ENCODE results near the gene C1QTNF6.
"Not testable (repeated sequence)": the region's sequence is repeated elsewhere in the genome, so short reads cannot be mapped to it uniquely, and the experiment has no call there.

The C1QTNF6 gene

DNA sequence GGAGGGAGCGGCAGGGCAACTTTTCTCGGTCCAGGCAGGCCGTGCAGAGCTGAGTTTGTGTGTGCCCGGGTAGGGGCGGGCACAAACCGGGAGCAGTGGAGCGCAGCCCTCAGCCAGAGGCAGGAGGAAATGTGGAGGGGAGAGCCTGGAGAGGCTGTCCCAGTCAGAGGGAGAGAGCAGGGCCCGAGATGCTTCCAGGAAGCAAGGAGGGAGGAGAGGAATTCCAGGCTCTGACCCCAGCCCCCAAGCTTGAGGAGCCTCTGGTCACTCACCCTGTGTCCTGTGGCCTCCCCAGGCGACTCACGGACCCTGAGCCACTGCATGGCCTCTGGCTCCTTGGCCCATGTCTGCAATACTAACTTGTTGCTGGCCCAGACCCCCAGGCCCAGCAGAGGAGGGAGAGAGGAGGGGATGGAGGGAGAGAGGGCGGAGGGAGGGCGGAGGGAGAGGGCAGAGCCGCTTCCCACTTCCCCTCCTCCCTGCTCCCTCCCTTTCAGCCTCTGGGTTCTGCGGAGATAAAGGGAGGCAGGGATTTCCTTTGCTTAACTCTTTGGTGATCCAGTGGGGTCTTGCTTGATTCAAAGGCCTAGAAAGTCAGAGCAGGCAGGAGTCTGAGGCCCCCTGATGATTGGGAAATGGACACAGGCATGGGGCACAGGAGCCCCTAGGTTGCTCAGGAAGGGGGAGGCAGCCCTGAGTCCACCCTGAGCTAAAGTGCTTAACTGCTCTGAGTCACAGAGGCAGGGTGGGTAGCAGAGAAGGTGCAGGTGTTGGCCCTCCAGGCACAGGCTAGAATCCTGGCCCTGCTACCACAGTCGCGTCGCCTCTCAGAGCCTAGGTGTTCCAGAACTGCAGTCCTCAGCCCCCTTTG is at the start of gene C1QTNF6:
C1QTNF6 (minus strand) TSS at position 357 of the 871 bp plus-strand sequence; CDS start at position 323, 34 bp downstream.
- no peak for DNase-seq (ENCODE audit: low read depth, low spot score)

DNA sequence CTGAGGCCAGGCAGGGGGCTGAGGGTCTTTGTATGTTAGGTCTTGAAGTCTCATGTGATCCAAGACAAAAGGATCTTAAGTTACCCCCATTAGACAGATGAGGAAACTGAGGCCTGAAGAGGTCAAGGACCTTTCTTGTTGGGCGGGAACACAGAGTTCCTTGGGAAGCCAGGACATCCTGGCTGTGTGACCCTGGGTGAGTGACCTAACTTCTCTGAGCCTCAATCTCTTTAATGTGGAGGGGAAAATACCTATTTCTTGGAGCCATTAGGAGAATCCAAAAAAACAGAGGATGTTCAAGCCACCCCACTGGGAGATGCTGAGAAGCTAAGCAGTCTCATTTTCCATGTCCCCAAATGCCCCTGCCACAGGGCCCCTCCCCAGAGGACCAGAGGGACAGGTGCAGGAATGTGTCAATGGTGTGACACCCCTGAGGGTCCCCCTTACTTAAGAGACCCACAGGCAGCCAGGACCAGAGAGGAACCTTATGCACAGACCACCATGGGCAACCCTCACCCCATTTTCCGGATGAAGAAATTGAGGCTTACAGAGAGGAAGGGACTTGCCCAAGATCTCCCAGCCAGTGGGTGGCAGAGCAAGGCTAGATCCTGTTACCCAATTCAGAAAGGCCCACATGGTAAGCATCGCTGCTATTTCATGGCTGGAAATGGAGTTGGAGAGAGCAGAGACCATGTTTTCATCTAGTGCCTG is 48.0 kb upstream of the C1QTNF6 start:
- no peak for DNase-seq (ENCODE audit: low read depth, low spot score)
- no peak overlapping the region for H3K27ac ChIP-seq

More for the DNA sequence above, at the start of gene C1QTNF6:
- peak within 1 kb of the TSS; percentile 98 for H3K27ac ChIP-seq

DNA sequence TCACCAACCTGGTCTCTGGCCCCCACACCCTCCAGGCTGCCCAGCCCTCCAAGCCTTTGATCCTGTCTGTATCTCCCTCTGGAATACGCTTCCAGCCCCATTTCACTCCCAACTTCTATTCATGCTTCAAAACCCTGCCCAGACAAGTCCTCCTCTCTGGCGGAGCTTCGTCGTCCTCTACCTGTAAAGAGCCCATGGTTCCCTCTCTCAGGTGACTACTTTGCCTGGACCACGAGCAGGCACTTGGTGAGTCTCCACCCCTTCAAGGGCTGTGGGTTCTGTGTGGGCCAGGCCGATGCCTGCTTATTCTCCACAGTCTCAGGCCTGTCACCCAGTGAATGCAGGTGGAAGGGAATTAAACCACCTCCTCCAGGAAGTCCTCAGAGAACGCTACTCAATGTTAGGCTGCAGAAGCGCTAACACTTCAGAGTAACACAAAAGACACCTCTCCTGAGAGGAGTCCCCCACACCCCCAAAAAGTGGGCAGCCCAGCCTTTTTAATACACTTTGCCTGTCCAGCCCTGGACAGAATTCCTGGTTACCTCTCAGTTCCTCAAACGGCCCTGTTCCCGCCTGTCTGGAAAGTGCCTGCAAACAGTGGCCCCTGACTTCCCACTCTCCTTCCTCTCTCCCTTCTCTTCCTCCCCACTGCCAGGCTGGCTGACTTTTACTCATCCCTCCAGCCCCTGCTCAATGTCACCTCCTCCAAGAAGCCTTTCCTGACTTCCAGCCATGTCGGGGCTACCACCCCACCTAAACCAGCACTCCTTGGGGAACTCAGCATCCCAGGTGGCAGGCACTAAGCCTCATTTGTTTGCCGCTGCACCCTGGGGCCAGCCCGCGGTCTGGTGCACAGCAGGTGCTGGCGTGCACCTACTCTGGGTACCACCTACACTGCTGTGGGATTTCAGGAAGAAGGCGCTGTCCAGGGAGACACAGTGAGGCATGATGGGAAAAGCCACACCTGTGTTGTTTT is 47.0 kb upstream of the C1QTNF6 start:
- no peak for DNase-seq (ENCODE audit: low read depth, low spot score)
- no peak overlapping the region for H3K27ac ChIP-seq

DNA sequence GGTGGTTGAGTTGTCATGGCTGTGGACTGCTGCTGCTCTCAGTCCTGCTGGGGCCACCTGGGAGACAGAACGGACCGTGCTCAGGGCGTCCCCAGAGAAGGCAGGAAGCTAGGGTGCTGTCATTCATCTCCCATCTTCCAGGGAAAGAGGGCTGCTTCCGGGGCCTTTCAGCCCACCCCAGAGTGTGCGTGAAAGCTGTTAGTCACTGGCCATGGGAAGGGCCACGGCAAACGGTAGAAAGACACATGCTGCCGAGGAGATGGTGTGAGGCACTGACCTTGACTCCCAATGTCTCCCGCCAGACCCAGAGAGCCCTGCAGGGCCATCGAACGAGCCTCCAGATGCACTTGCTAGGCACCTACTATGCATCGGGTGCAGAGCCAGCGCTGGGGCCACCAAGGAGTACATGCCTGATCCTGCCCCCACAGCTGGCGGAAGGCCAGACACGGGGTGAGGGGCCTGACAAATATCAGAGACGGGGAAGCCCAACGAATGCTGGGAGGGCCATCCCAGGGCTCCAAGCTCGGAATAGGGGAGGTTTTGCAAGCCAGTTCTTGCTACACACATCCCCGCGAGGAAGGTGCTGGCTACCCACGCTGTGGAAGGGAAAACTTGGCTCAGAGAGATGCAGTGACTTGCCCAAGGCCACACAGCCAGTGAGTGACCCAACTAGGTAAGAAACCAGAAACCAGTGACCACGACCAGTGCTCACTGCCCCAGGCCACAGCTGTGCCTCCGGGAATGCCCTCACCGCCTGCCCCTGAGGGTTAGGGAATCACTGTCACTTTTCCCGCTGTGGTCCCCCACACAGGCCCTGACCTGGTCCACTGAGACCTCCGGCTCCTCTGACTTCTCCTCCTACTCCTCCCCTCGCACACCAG is 45.9 kb upstream of the C1QTNF6 start:
- no peak for DNase-seq (ENCODE audit: low read depth, low spot score)
- no peak overlapping the region for H3K27ac ChIP-seq

DNA sequence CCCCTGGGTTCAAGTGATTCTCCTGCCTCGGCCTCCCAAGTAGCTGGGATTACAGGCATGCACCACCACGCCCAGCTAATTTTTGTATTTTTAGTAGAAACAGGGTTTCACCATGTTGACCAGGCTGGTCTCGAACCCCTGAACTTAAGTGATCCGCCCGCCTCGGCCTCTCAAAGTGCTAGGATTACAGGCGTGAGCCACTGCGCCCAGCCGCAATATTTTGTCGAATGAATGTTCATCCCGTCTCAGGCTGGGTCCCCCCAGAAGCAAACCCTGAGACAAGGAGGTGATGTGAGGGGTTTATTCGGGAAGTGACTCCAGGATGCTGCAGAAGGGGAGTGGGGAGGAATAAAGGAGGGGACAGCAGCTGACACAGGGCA is 45.3 kb upstream of the C1QTNF6 start:
- not testable (repeated sequence) for DNase-seq (ENCODE audit: low read depth, low spot score); H3K27ac ChIP-seq

DNA sequence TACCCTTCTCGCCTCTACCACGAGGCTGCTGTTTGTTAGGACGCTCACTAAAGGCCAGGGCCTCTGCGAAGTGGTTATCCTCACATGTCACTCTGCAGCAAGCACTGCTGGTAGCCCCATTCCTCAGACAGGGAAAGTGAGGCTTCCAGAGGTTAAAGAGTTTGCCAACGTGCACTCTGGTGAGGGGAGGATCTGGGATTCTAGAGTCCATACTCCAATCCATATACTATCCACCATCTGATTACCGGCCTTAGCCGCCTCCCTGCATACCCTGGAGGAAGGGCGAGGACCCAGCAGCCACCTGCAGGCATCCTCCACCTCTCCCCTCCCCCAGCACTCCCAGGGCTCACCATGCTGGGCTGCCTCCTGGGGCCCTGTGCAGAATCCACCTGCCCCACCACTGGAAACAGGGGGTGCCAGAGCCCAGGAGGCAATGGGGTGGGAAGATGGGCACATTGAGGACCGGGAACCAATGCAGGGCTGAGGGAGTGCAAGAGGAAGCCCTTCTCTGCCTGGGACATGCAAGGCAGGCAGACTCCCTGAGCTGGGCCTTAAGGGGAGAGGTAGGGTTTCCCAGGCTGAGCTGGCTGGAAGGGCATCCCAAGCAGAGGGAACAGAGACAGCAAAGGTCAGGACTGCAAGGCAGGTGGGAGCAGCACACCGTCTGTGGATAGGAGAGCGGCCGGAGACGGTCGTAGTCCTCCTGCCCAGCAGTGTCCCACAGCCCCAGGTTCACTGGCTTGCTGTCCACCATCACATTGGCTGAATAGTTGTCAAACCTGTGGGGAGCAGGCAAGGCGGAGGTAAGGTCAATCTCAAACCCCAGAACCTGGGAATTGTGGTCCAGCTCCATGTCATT is 44.3 kb upstream of the C1QTNF6 start:
- DNase-seq (ENCODE audit: low read depth, low spot score): no peak

DNA sequence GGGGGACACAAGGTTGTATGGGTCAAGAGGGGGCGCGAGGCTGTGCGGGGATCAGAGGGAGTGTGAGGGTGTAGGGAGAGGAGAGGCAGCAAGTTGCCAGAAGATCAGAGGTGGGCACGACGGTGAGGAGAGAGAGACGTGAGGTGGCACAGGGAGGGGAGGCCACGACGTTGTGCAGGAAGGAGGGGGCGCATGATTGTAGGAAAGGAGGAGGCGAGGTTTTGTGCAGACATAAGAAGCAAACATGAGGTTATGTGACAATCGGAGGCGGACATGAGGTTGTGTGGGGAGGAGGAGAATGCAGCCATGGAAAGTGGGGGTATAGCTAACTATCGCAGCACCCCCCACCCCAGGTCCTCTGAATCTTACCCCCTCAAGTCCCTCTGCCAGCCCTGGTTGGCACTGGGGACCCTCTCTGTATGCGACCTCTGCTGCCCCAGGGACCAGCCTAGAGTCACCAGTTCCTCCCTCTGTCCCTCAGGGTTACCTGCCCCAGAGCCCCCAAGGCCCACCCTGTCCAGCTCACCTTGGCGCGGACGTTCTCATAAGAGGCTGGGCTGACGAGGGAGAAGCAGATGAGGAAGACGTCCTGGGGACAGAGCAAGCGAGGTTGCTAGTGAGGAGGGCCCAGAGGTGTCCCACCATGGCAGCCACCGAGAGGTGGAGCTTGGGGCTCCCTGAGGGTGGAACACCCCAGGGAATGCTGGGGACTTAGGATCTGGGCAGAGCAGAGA is 43.5 kb upstream of the C1QTNF6 start:
- no peak overlapping the region for H3K27ac ChIP-seq
- DNase-seq (ENCODE audit: low read depth, low spot score): no peak

More for the DNA sequence above, 44.3 kb upstream of the C1QTNF6 start:
- H3K27ac ChIP-seq: no peak overlapping the region

DNA sequence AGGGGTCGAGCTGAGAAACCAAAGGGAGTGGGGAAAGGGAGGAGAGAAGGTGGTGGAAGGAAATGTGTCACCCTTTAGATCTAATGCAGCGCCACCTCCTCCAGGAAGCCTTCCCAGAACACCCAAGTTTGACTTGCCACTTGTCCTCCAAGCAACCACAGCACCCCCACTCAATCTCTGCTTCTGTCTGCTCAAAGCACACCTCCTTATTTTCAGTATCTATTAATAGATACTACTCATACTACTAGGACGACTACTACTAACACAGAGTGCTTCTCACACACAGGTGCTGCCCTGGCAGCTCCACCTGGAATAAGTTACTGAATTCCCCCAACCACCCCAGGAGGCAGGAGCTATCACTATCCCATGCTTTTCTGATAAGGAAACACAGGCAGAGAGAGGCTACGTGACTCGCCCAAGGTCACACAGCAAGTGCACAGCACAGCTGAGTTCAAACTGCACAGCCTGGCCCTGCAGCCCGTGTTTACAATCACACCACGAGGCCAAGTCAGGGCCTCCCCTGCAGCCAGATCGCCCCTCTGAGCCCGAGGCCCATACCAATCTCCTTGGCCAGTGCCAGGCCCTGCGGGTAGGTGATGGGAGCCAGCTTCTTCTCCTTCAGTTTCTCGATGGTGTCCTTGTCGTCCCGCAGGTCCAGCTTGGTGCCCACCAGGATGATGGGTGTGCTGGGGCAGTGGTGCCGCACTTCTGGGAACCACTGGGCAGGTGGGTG is 42.8 kb upstream of the C1QTNF6 start:
- no peak for DNase-seq (ENCODE audit: low read depth, low spot score)
- H3K27ac ChIP-seq: peak overlapping the region; percentile 78

DNA sequence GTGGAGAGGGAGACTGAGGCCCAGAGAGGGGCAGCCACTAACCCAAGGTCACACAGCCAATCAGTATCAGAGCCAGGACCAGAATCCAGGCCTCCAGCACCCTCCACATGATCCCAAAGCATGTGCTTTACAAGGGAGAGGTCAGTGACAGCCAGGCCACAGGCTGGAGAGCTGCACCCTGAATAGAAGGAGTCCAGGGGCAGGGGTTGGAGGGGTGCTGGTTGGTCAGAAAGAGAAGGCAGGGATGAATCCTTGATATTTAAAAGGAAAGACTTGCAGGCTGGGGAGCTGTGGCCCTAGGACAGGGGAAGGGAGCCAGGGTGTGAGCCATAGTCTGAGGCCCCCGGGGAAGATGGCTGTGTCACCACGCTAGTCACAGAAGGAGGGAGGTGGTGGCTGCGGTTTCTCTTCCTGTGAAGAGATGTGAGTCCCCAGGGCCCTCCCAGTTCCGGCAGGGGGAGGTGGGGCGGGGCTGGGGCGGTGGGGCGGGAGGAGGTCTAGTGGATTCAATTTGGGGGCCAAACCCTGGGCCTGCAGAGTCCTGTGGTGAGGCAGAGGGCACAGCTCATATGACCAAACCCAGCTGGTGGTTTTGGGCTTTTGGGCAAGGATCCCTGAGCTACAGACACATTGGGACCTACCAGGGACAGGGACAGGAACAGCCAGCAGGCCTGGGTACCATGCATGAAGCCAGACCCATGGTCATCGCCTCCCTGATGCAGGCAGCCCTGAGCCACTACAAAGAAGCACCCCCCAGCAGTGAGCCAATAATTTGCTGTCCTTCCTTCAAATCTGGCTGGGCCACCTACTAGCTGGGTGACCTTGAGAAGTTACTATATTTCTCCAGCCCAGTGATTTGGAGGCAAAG is 42.0 kb upstream of the C1QTNF6 start:
- H3K27ac ChIP-seq: peak overlapping the region; percentile 78
- DNase-seq (ENCODE audit: low read depth, low spot score): no peak

DNA sequence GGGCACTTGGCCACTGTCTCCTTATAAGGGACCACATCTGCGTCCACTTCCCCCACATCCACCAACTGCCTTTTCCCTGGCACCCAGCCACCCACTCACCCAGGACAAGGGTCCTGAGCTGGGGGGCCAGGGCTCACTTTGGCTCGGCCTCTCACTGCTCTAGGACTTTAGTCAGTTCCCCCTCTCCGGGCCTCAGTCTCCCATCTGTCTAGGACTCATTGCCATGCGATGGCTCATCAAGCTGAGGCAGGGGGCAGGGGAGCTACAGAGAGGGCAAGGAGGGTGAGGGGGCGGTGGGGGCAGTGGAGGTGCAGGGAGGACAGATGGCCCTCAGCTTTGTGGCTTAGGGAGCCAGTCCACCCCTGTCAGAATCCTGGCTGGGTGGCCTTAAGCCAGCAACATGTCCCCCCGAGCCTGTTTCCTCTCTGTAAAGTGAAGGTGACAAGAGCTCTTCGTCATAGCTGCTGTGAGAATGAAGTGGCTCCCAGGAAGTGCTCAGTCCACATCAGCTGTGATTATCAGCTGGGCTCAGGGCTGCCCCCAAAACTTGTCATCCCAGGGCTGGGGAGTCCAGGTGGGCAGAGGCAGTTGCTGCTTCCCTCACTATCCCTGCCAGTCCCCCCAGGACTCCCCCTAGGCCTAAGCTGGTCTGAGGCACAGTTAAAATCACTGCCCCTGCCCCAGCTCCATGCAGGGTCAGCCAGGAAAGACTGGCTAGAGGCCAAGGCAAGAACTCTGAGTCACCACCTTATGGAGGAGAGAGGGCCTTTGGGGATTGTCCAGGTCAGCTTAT is 41.2 kb upstream of the C1QTNF6 start:
- H3K27ac ChIP-seq: peak overlapping the region; percentile 78
- DNase-seq (ENCODE audit: low read depth, low spot score): no peak

DNA sequence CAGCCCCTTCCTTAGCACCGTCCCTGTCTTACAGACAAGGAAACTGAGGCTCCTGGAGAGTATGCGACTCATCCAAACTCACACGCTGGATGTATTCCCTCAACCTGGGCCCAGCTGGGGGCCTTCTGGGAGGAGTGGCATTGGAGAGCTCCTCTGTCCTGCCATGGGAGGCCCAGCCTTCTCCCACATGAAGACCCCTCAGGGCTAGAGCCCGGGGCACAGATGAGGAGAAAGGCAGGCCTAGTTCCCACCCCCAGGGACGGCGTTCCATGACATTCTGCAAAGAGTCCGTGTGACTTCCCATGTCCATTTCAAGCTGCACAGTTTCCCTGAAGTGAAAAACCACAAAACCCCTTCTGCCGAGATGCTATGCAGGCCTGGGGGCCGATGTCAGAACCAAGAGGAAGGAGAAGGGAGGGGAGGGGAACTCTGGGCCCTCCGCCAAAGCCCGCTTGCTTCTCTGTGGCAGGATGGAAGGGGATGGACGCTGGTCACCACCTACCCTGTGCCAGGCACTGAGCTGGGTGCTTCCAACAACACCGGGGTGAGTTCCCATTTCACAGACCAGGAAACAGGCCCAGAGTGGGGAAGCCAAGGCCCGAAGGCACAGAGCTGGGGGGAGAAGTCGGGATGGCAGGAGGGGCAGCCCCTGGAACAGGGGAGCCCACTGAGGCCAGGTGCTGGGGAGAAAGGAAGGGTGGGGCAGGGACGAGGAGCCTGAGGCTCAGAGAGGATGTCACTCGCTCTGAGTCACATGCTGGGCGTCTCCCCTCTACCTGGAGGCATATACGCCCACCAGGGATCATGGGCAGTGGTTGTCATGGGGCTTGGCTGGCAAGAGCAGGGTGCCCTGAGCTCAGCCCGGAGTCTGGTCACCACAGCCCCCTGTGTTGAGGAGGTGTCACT is 40.3 kb upstream of the C1QTNF6 start:
- H3K27ac ChIP-seq: peak overlapping the region; percentile 78
- DNase-seq (ENCODE audit: low read depth, low spot score): no peak

DNA sequence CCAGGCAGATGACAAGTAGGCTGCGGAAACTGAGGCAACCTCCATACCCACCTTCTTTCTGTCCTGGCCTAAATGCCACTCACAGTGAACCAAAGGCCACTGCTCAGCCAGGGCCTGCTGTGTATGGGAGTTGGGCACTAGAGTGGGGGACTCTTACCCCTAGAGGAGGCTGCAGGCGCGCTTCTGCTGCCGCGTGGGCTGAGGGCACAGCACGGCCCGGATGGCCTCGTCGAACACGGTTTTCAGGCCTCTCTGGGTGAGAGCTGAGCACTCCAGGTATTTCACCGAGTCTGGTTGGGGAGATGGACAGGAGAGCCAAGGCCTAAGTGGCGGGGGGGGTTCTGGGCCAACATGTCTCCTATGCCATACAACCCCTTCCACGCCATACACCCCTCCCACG is 38.5 kb upstream of the C1QTNF6 start:
- DNase-seq (ENCODE audit: low read depth, low spot score): no peak
- H3K27ac ChIP-seq: no peak overlapping the region

DNA sequence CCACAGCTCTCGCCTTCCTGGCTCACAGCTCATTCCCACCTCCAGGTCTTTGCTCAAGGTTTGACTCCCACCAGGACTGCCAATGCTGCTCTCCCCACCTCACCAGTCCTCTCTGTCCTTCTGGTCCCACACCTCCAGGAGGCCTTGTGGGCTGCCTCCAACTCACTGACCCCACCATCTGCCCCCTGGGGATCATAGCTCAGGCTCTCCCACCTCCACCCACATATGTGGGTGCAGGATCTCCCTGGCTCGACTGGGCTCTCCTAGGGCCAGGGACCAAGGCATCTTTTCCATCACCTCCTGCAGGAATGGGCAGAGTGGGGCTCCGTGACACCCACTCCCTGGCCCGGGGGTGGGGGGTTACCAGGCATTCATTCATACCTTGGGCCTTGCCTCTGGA is 38.0 kb upstream of the C1QTNF6 start:
- DNase-seq (ENCODE audit: low read depth, low spot score): no peak
- H3K27ac ChIP-seq: no peak overlapping the region

DNA sequence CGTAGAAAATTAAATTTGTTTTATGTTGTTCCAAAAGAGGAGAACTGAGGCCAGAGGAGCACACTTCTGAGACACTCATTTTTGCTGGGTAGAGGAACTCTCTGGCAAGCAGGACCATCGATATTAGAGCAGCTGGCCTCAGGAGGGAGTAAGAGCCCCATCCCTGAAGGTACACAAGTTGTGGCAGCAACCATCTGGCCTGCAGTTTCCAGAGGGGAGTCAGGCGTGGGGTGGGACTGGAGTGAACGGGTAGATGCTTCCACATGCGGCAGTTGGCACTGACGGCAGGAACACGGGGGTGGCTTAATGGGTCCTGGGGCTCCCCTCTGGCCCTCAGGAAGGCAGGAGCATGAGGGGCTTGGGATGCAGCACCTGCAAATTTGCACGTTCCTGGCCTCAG is 37.4 kb upstream of the C1QTNF6 start:
- DNase-seq (ENCODE audit: low read depth, low spot score): no peak
- H3K27ac ChIP-seq: no peak overlapping the region
